ENCODE results near the gene CEP72.

CEP72 gene

DNA sequence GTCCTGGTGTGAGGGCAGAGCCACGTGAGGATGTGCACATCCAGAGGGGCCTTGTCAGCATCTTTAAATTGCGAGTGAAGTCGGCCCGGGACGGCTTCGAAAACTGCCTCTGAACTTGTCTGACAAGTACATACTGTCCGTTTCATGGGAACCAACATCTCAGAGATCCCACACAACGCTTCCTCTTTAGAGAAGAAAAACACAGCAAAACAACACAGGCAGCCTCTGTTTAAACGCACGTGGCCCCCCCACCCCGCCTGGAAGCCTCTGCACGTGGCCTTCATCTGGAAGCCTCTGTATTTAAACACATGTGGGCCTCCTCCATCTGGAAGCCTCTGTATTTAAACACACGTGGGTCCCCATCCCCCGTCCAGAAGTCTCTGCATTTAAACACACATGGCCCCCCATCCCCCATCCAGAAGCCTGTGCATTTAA is 29.2 kb downstream of the CEP72 start:
- TF ChIP-seq JUND (IDR thresholded peaks at IDR 0.05; ENCODE audit: low read depth): no peak
- DNase-seq (ENCODE audit: low read depth in 1 of 2, low spot score in 1 of 2): no peak
- in situ Hi-C loops (cut with HindIII; ENCODE audit: low pct_unique_long_range_greater_than_20kb, low sequenced_read_pairs): no loop called here

DNA sequence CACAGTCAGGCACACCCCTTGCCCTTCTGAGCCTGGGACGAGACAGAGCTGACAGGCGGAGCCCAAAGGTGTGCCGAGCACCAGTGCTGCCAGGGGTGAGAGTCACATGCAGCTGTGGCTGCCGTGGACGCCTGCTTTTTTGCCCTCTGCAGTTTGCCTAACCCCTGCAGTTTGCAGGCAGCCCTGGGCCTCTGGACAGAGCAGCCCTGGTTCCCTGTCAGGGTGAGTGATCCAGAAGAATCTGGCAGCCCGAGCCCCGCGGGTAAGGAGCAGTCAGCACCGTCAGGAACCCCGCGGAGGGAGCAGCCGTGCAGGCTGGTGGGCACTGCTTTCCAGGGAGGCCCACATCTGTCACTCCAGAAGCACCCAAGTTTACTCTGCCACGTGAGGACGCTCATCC is 30.3 kb downstream of the CEP72 start:
- in situ Hi-C loops (cut with HindIII; ENCODE audit: low pct_unique_long_range_greater_than_20kb, low sequenced_read_pairs): no loop called here
- DNase-seq (ENCODE audit: low read depth in 1 of 2, low spot score in 1 of 2): no peak
- TF ChIP-seq JUND (IDR thresholded peaks at IDR 0.05; ENCODE audit: low read depth): no peak

DNA sequence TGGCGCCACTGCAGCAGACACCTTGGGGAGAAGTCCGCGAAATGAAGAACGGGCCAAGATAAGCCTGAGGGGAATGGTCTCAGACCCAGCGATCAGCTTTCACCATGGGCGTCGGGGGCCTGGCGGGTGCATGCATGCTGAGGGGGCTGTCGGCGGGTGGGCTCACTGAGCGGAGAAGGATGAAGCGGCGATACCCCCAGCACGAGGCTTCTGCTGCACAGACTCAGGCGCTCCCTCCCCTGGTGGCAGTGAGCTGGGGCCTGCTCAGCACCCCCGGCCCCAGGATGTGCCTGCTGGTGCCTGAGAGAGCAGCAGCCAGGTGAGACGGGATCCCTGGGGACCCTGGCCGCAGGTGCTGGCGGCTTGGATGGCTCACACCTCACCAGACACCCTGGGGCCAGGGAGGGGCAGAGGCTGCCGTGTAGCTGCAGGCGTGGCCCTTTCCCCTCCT is 31.2 kb downstream of the CEP72 start:
- no peak for TF ChIP-seq JUND (IDR thresholded peaks at IDR 0.05; ENCODE audit: low read depth)
- in situ Hi-C loops (cut with HindIII; ENCODE audit: low pct_unique_long_range_greater_than_20kb, low sequenced_read_pairs): no loop called here
- DNase-seq (ENCODE audit: low read depth in 1 of 2, low spot score in 1 of 2): no peak

DNA sequence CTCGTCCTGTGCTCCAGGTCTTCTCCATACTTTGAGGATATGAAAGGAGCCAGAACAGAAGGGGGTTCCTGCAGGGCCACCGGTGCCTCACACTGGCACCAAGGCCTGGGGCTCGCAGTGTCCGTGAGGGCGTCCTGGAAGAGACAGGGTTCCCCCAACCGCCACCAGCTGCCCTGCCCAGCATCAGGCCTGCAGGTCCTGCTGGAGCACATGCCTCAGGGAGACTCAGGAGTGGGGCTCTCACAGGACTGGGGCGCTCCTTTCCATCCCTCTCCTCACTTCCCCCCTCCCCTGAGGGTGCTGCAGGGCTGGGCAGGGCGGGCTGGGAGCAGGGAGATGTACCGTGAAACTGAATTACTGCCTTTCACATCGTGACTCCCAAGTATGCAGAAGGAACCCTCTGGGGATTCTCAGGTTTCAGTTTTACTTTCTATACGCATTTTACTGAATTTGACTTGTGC is 31.7 kb downstream of the CEP72 start:
- DNase-seq (ENCODE audit: low read depth in 1 of 2, low spot score in 1 of 2): no peak
- in situ Hi-C loops (cut with HindIII; ENCODE audit: low pct_unique_long_range_greater_than_20kb, low sequenced_read_pairs): no loop called here

DNA sequence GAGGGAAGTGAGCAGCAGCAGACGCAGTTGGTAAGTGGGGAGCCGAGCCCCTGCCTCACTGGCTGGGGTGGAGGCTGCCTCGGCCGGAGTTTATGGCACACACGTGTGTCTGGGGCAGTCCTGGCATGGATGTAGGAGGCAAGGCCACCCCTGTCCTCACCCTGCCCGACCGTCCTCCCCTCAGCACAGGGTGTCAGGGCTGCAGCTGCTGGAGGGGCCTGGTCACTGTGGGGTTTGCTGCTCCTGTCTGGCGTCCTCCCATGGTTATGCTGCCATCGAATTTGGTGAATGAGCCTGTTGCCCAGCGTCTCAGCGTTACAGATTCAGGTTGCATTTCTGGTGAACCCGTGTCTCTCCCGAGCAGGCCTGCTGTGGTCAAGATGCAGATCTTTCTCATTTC is 32.4 kb downstream of the CEP72 start:
- in situ Hi-C loops (cut with HindIII; ENCODE audit: low pct_unique_long_range_greater_than_20kb, low sequenced_read_pairs): no loop called here
- no peak for DNase-seq (ENCODE audit: low read depth in 1 of 2, low spot score in 1 of 2)
- no peak for TF ChIP-seq JUND (IDR thresholded peaks at IDR 0.05; ENCODE audit: low read depth)

More for the DNA sequence above, 31.7 kb downstream of the CEP72 start:
- no peak for TF ChIP-seq JUND (IDR thresholded peaks at IDR 0.05; ENCODE audit: low read depth)

DNA sequence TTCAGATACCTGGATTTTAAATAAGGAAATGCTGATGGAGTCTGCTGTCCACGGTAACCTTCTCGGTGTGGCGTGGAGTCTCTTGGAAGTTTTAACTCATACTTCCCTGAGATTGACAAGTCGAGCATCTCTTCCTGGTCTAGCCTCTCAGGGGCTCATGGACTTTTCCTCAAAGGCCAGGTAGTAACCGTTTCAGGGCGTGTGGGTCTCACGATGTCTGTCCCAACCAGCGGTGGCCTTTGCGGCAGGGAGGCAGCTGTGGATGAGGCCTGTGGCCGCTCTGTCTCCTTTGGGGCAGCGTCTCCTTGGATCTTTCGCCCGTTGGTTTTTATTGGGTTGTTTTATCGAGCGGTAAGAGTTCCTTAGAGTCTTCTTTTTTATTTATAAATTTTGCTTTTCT is 32.8 kb downstream of the CEP72 start:
- in situ Hi-C loops (cut with HindIII; ENCODE audit: low pct_unique_long_range_greater_than_20kb, low sequenced_read_pairs): no loop called here
- no peak for TF ChIP-seq JUND (IDR thresholded peaks at IDR 0.05; ENCODE audit: low read depth)
- no peak for DNase-seq (ENCODE audit: low read depth in 1 of 2, low spot score in 1 of 2)

DNA sequence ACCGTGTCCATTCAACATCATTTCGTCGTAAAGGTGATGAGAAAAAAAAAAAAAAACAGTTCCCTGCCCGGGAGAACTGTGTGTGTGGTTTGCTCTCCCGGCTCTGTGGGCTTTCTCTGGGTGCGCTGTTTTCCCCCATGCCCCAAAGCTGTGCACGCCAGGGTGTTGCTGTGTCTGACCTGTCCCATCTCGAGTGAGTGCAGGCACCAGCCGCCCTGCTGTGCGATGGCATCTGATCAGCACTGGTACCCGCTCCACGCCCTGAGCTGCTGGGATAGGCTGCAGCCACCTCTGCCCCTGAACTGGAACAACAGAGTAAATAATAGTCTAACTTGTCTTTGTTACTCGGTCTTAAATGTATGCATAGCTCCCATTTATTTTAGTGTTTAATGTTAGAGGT is 33.3 kb downstream of the CEP72 start:
- no peak for DNase-seq (ENCODE audit: low read depth in 1 of 2, low spot score in 1 of 2)
- TF ChIP-seq JUND (IDR thresholded peaks at IDR 0.05; ENCODE audit: low read depth): no peak
- in situ Hi-C loops (cut with HindIII; ENCODE audit: low pct_unique_long_range_greater_than_20kb, low sequenced_read_pairs): no loop called here

DNA sequence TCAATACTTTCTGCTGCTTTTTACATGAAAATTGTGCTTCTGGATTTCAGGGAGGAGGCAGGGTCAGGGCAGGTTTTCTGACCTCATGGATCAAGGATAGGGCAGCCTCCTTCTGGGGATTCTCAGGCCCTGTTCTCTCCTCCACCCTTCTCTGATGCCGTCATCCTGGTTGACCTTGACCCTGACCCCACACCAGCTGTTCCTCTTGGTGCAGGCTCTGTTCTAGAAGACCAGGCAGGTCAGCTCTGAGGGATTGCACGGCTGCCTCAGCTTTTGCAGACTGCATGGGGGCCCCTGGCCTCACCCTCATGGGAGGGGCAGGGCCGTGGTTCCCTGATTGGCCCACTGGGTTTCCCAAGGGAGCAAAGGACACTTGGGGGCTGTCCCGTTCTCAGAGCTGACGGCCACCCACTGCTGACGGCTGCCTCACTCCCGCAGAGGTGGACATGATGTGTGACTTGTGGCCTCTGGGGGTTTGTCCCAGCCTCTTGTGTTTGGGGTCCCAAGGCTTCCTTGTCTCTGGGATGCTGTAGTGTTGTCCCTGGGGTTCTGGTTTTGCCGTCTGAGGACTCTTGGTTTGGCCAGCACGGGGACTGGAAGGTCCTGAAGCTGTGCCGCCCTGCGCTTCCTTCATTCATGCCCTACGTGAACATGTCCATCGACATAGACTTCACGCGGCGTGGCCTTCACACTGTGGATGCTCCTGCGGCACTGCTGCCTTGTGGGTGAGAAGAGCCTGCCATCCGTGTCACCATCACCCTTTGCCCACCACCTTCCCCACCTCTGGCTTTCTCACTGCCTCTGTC is 34.5 kb downstream of the CEP72 start:
- TF ChIP-seq JUND (IDR thresholded peaks at IDR 0.05; ENCODE audit: low read depth): no peak
- in situ Hi-C loops (cut with HindIII; ENCODE audit: low pct_unique_long_range_greater_than_20kb, low sequenced_read_pairs): no loop called here
- DNase-seq (ENCODE audit: low read depth in 1 of 2, low spot score in 1 of 2): no peak

DNA sequence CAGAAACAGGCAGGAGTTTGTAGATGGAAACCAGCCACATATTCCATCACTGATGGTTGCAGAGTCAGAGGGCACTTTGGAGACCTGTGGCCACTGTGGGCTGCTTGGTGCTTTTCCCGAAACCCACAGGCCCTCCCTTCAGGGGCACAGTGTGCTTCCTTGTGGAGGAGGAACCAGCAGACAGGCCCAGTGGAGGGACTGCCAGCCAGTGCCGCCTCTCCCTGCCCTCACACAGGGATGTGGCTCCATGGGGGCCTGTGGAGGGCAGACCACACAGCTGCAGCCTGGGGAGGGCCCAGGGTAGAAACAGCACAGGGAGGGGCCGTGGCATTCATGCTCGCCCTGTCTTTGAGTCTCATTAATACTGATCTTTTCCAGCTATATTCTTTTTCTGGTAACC is 35.2 kb downstream of the CEP72 start:
- in situ Hi-C loops (cut with HindIII; ENCODE audit: low pct_unique_long_range_greater_than_20kb, low sequenced_read_pairs): no loop called here
- no peak for DNase-seq (ENCODE audit: low read depth in 1 of 2, low spot score in 1 of 2)
- TF ChIP-seq JUND (IDR thresholded peaks at IDR 0.05; ENCODE audit: low read depth): no peak

DNA sequence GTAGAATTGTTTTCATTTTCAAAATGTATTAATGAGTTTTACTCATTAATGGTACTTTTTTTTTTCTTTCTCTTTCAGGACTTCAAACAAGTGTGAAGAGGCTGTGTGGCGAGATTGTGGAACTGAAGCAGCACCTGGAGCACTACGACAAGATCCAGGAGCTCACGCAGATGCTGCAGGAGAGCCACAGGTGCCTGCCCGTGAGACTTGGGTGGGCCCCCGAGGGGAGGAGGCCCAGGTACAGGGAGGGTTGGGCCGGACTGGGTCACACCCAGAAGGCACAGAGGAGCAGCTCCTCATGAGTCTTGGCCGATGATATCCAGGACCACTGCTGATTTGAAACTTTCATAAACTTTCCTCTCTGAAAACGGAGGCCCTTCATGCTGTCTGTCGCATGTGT is 35.6 kb downstream of the CEP72 start:
- TF ChIP-seq JUND (IDR thresholded peaks at IDR 0.05; ENCODE audit: low read depth): no peak
- in situ Hi-C loops (cut with HindIII; ENCODE audit: low pct_unique_long_range_greater_than_20kb, low sequenced_read_pairs): no loop called here

DNA sequence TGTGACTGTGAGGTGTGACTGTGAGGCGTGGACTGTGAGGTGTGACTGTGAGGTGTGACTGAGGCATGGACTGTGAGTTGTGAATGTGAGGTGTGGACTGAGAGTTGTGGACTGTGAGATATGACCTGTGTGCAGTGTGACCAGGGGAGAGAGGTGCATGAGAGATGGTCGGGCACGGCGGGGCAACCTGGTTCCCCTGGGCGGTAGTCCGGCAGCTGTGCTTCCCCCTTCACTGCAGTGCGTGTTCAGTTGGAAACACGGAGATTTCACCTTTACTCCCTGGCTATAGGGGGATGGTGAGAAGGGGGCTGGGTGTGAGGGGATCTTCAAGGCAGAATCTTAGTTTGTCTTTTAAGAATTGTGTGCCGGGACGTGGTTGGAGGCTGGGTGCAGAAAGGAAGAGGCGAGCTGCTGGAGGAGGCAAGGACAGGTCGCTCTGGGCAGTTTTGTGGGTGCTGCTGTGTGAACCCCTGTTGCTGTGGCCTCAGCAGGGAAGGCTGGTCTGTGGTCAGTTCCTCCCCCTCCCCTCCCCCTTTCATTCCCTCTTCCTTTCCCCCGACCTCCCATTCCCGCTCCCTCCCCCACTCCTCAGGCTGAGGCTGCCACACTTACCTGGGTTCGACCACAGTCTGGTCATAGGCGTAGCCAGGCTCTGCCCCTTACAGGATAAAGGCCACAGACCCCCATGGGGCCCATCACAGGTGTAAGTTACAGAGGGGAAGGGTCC is 39.3 kb downstream of the CEP72 start:
- in situ Hi-C loops (cut with HindIII; ENCODE audit: low pct_unique_long_range_greater_than_20kb, low sequenced_read_pairs): no loop called here
- no peak for DNase-seq (ENCODE audit: low read depth in 1 of 2, low spot score in 1 of 2)
- no peak for TF ChIP-seq JUND (IDR thresholded peaks at IDR 0.05; ENCODE audit: low read depth)

More for the DNA sequence above, 35.6 kb downstream of the CEP72 start:
- no peak for DNase-seq (ENCODE audit: low read depth in 1 of 2, low spot score in 1 of 2)

DNA sequence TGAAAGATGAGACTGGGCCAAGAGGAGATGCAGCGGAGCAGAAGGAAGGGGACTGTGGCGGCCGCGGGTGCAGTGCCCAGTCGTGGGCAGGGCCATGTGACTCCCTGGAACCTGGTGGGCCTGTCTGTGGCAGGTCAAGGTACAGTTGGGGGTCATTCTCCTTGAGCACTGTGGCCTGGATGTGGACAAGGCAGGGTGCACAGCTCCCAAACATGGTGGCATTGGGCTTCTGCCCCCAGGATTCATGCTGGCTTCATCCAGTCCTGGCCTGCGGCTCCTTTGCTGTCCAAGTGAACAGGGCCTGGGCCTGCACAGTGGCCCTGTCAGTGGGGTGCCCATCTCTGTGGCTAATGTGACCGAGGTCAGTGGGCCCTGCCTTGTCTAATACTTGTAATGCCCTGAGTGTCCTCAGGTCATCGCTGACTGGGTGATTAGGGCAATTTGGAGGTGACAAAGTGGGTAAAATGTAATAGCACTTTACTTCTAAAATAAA is 39.9 kb downstream of the CEP72 start:
- in situ Hi-C loops (cut with HindIII; ENCODE audit: low pct_unique_long_range_greater_than_20kb, low sequenced_read_pairs): no loop called here
- TF ChIP-seq JUND (IDR thresholded peaks at IDR 0.05; ENCODE audit: low read depth): no peak
- no peak for DNase-seq (ENCODE audit: low read depth in 1 of 2, low spot score in 1 of 2)

DNA sequence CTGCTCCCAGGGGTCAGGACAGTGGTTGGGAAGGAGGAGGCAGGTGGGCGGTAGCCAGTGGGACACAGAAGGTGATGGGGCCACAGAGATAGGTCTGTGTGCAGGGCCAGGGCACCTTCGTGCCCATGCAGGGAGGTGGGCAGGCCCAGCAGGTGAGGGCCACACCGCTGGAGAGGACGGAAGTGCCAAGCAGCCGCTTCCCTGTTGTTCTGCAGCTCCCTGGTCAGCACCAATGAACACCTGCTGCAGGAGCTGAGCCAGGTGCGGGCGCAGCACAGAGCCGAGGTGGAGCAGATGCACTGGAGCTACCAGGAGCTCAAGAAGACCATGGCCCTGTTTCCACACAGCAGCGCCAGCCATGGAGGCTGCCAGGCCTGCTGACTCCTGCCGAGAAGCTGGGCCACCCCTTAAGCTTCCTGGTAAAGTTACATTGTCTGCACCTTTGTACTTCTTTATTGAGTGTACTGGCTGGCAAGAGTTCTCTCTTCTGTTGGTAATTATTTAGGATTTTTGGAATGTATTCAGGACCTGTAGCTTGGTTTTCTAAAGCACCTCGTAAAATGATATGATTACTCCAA is 40.7 kb downstream of the CEP72 start:
- DNase-seq (ENCODE audit: low read depth in 1 of 2, low spot score in 1 of 2): no peak
- in situ Hi-C loops (cut with HindIII; ENCODE audit: low pct_unique_long_range_greater_than_20kb, low sequenced_read_pairs): no loop called here
- TF ChIP-seq JUND (IDR thresholded peaks at IDR 0.05; ENCODE audit: low read depth): no peak

Measured in T47D (cell line).